IMR-90 (cell line): ENCODE results near the gene LY6G6F. TPM values are rescaled to one million over a fixed set of nuclear protein-coding genes. Genes with fewer than 3 reads are reported as not detected.

Experiments
- ATAC-seq: fragments of 200-7000 bp; cut with Tn5 transposase; 2 replicates; pipeline ENCODE4 v1.9.1; 2020; ENCODE audit warnings: low read depth, mild to moderate bottlenecking, moderate library complexity
- BruUV-seq: library from RNA; stranded (reverse); fragments of 400-500 nt; replicated peaks from 2 replicates; lab custom pipeline; 2021; lab: Mats Ljungman, UMichigan
- CTCF ChIA-PET: fragments of 300-600 bp; formaldehyde crosslinking; extraction: SDS; loops from one replicate; lab custom pipeline; 2021; ENCODE audit warnings: antibody characterized with exemption; lab: Yijun Ruan, JAX
- POLR2A ChIA-PET: fragments of 300-600 bp; sonication (Branson Sonifier 250); formaldehyde crosslinking; loops from one replicate; lab custom pipeline; 2022; ENCODE audit warnings: antibody characterized with exemption; ENCODE audit not compliant: unreplicated experiment; lab: Charles Lee
- DNase-seq: peaks from one replicate; pipeline ENCODE4 v3.0.0; 2013
- H2AFZ ChIP-seq: replicated peaks from 2 replicates; pipeline ENCODE3; 2013; ENCODE audit warnings: low read length, mild to moderate bottlenecking; ENCODE audit not compliant: poor library complexity
- H2AK5ac ChIP-seq: 2 replicates; pipeline ENCODE4 v1.6.1; 2013; ENCODE audit warnings: low read depth, low read length, inconsistent platforms
- H2AK9ac ChIP-seq: replicated peaks from 2 replicates; pipeline ENCODE3; 2013; ENCODE audit warnings: mild to moderate bottlenecking, low read depth, low read length, moderate library complexity; ENCODE audit not compliant: poor library complexity
- H2BK120ac ChIP-seq: 2 replicates; pipeline ENCODE4 v1.6.1; 2013; ENCODE audit warnings: low read depth, low read length, inconsistent platforms
- H2BK15ac ChIP-seq: 3 replicates; pipeline ENCODE4 v1.6.1; 2013; ENCODE audit warnings: low read depth, low read length, inconsistent platforms
- H2BK20ac ChIP-seq: 2 replicates; pipeline ENCODE4 v1.6.1; 2013; ENCODE audit warnings: low read depth, mild to moderate bottlenecking, inconsistent platforms, low read length, moderate library complexity
- H2BK5ac ChIP-seq: 2 replicates; pipeline ENCODE4 v1.6.1; 2013; ENCODE audit warnings: mild to moderate bottlenecking, low read depth, low read length, inconsistent platforms; ENCODE audit not compliant: poor library complexity, severe bottlenecking
- H3K14ac ChIP-seq: replicated peaks from 2 replicates; pipeline ENCODE4 v1.6.1; 2013; ENCODE audit warnings: low read depth, low read length, inconsistent platforms
- H3K18ac ChIP-seq: 2 replicates; pipeline ENCODE4 v1.6.1; 2013; ENCODE audit warnings: low read depth, low read length, control low read depth
- H3K23ac ChIP-seq: 2 replicates; pipeline ENCODE4 v1.6.1; 2013; ENCODE audit warnings: low read depth, low read length, inconsistent platforms
- H3K27ac ChIP-seq: 2 replicates; pipeline ENCODE4 v1.5.1; 2013; ENCODE audit warnings: mild to moderate bottlenecking, control low read depth, low read length; ENCODE audit not compliant: insufficient read depth
- H3K27me3 ChIP-seq: 2 replicates; pipeline ENCODE4 v1.6.1; 2013; ENCODE audit warnings: low read length; ENCODE audit not compliant: control insufficient read depth, insufficient read depth
- H3K36me3 ChIP-seq: 2 replicates; pipeline ENCODE4 v1.6.1; 2013; ENCODE audit warnings: low read length, mixed read lengths; ENCODE audit not compliant: control insufficient read depth, insufficient read depth
- H3K4ac ChIP-seq: 2 replicates; pipeline ENCODE4 v1.6.1; 2013; ENCODE audit warnings: low read depth, low read length, inconsistent platforms
- H3K4me1 ChIP-seq: 2 replicates; pipeline ENCODE4 v1.6.1; 2013; ENCODE audit warnings: low read length, mixed read lengths; ENCODE audit not compliant: control insufficient read depth, insufficient read depth
- H3K4me2 ChIP-seq: 2 replicates; pipeline ENCODE4 v1.6.1; 2013; ENCODE audit warnings: low read depth, mild to moderate bottlenecking, control low read depth, low read length, moderate library complexity
- H3K4me3 ChIP-seq: 2 replicates; pipeline ENCODE4 v1.5.1; 2013; ENCODE audit warnings: low read depth, mild to moderate bottlenecking, control low read depth, low read length, moderate library complexity; ENCODE audit not compliant: insufficient read depth
- H3K56ac ChIP-seq: 2 replicates; pipeline ENCODE4 v1.6.1; 2013; ENCODE audit warnings: low read length, inconsistent platforms; ENCODE audit not compliant: insufficient read depth; ENCODE audit errors: extremely low read depth
- H3K79me1 ChIP-seq, 2 experiments: 2 replicates each; pipeline ENCODE4 v1.6.1; 2013; ENCODE audit warnings: low read length in 2 of 2, inconsistent platforms in 1 of 2, low read depth in 1 of 2
- H3K9ac ChIP-seq: 2 replicates; pipeline ENCODE4 v1.6.1; 2013; ENCODE audit warnings: low read depth, low read length, control low read depth
- H3K9me1 ChIP-seq: 2 replicates; pipeline ENCODE4 v1.6.1; 2013; ENCODE audit warnings: low read length, inconsistent platforms; ENCODE audit not compliant: insufficient read depth
- H3K9me3 ChIP-seq: 2 replicates; pipeline ENCODE4 v1.6.1; 2013; ENCODE audit warnings: low read length; ENCODE audit not compliant: control insufficient read depth, insufficient read depth
- H4K20me1 ChIP-seq: 2 replicates; pipeline ENCODE4 v1.6.1; 2013; ENCODE audit warnings: low read length, inconsistent platforms; ENCODE audit not compliant: insufficient read depth
- H4K5ac ChIP-seq: 2 replicates; pipeline ENCODE4 v1.6.1; 2013; ENCODE audit warnings: mild to moderate bottlenecking, low read depth, low read length, control low read depth
- H4K8ac ChIP-seq, 2 experiments: 2 replicates each; pipeline ENCODE4 v1.6.1; 2013; ENCODE audit warnings: low read depth in 2 of 2, low read length in 2 of 2, control low read depth in 1 of 2, inconsistent platforms in 1 of 2
- H4K91ac ChIP-seq: 2 replicates; pipeline ENCODE4 v1.6.1; 2013; ENCODE audit warnings: low read depth, low read length, inconsistent platforms; ENCODE audit not compliant: insufficient read depth
- BHLHE40 ChIP-seq: fragments of 150-350 bp; IDR thresholded peaks from 2 replicates; pipeline ENCODE4 v1.6.1; 2016; ENCODE audit warnings: mild to moderate bottlenecking, low read depth, low read length
- ELK1 ChIP-seq: fragments of 150-350 bp; IDR thresholded peaks from 2 replicates; pipeline ENCODE4 v1.6.1; 2016; ENCODE audit warnings: low read depth, mild to moderate bottlenecking, low read length, moderate library complexity, borderline replicate concordance
- MAZ ChIP-seq: IDR thresholded peaks from 2 replicates; pipeline ENCODE4 v1.6.1; 2012; ENCODE audit warnings: low read depth, mild to moderate bottlenecking, low read length, improper control_type of control experiment, moderate library complexity, borderline replicate concordance
- MXI1 ChIP-seq: IDR thresholded peaks from 2 replicates; pipeline ENCODE4 v1.6.1; 2012; ENCODE audit warnings: low read depth, mild to moderate bottlenecking, low read length, moderate library complexity, borderline replicate concordance
- WGBS, 2 experiments: methylation state at CpG; one replicate each; pipeline versions ENCODE4 v1.1.5 to v1.1.7; 2013; ENCODE audit warnings: missing lambda C conversion rate in 2 of 2; ENCODE audit not compliant: insufficient read length in 1 of 2; ENCODE audit errors: extremely low coverage in 2 of 2; 5-methylcytosine and 5-hydroxymethylcytosine counted together
- dilution Hi-C: fragments of 300-500 bp; cut with HindIII; formaldehyde crosslinking; loops from one replicate; pipeline ENCODE4 v1.14.3; 2018; ENCODE audit warnings: low sequenced_read_pairs; ENCODE audit not compliant: unreplicated experiment
- in situ Hi-C: fragments of 300-500 bp; cut with MboI; formaldehyde crosslinking; loops from 3 replicates; pipeline ENCODE4 v1.14.3; 2019; ENCODE audit warnings: low sequenced_read_pairs, inconsistent platforms, mixed read lengths
- intact Hi-C: fragments of 100-400 bp; cut with micrococcal nuclease; formaldehyde crosslinking; loops from 2 replicates; pipeline ENCODE4 v1.10.0; 2022
- polyA plus RNA-seq, 3 experiments: library from polyadenylated mRNA; depleted of rRNA; stranded (reverse); fragments of >200 nt; gene quantifications; 2 replicates each; pipeline ENCODE4 v1.2.3, GENCODE V29; 2012; ENCODE audit warnings: low replicate concordance in 1 of 3
- total RNA-seq: library from RNA; depleted of rRNA; stranded (reverse); fragments of >200 nt; gene quantifications from 2 replicates; pipeline ENCODE4 v1.2.3, GENCODE V29; 2012

LY6G6F gene
- total and polyA plus RNA-seq, 2 of the 4 experiments (the other 2 are of a cell fraction), result not detected

- H2BK20ac ChIP-seq, result no peak overlapping the region
- H3K18ac ChIP-seq, result no peak overlapping the region
- dilution Hi-C loops, result no loop called here
- DNase-seq (no peak), ATAC-seq (no peak)
- peaks cover 13% of the 10 kb centered on the region for H3K4me1 ChIP-seq
- H3K9me3 ChIP-seq, result no peaks in the 10 kb centered on the region
- no peak overlapping the region for H2AK5ac ChIP-seq
- in situ Hi-C loops, result no loop called here
- H3K4me2 ChIP-seq, result no peak overlapping the region
- no peak overlapping the region for H2BK120ac ChIP-seq
- no peak overlapping the region for H3K56ac ChIP-seq
- peaks cover 3 to 72% of the 10 kb centered on the region in 2 experiments; a peak in 3 of 4 replicates for H3K79me1 ChIP-seq
- intact Hi-C loops, result no loop called here
- POLR2A ChIA-PET, result no interaction called here
- H3K23ac ChIP-seq, result 0 out of 2 replicates have a peak overlapping the region, but pooled peaks have one; percentile 49
- H4K91ac ChIP-seq, result no peak overlapping the region
- no peak overlapping the region for H2AK9ac ChIP-seq
- TF ChIP-seq MXI1 (no peak), MAZ (no peak), BHLHE40 (no peak), ELK1 (no peak)
- H4K5ac ChIP-seq, result no peak overlapping the region
- peaks cover 10% of the 10 kb centered on the region for H3K9me1 ChIP-seq
- H2BK5ac ChIP-seq, result no peak overlapping the region
- H4K20me1 ChIP-seq, result peaks cover 38% of the 10 kb centered on the region
- H3K27ac ChIP-seq, result no peak overlapping the region
- WGBS, 2 experiments, result no CpG with 5 or more reads among the region's 3 CpGs
- no peak overlapping the region for H3K4me3 ChIP-seq
- BruUV-seq, result no TSS peak
- no peak overlapping the region for H3K9ac ChIP-seq
- H2AFZ ChIP-seq, result no peak overlapping the region
- H4K8ac ChIP-seq, result no peak overlapping the region
- no peaks in the 10 kb centered on the region for H3K27me3 ChIP-seq
- H3K36me3 ChIP-seq, result peaks cover 42% of the 10 kb centered on the region
- H3K14ac ChIP-seq, result no peak overlapping the region
- H3K4ac ChIP-seq, result no peak overlapping the region
- no peak overlapping the region for H2BK15ac ChIP-seq
- CTCF ChIA-PET, result interaction anchor here (0.6 kb wide), 1 partner anchor 16 kb away, joined by 3 read pairs; no protein-coding TSS in a partner anchor
Observed at GRCh38 chr6:31732029-31732428, 25.4 kb downstream of the LY6G6F start.
